IMR-90 (cell line): ENCODE measurements around the gene ADH6.

ENCODE experiments used
- CEBPB ChIP-seq: IDR thresholded peaks from 2 replicates; pipeline ENCODE4 v1.6.1; 2012; ENCODE audit warnings: low read depth, low read length, improper control_type of control experiment
- CTCF ChIP-seq: conservative IDR thresholded peaks from 2 replicates; pipeline ENCODE4 v1.5.1; 2012; ENCODE audit warnings: mild to moderate bottlenecking, low read depth, low read length, improper control_type of control experiment
- FOS ChIP-seq: fragments of 150-350 bp; IDR thresholded peaks from 2 replicates; pipeline ENCODE4 v1.6.1; 2016; ENCODE audit warnings: low read depth, low read length
- MAFK ChIP-seq: IDR thresholded peaks from 2 replicates; pipeline ENCODE4 v1.6.1; 2012; ENCODE audit warnings: low read depth, low read length, improper control_type of control experiment
- POLR2A ChIP-seq: IDR thresholded peaks from 2 replicates; pipeline ENCODE4 v1.6.1; 2012; ENCODE audit warnings: mild to moderate bottlenecking, low read depth, low read length
- RAD21 ChIP-seq: IDR thresholded peaks from 2 replicates; pipeline ENCODE4 v1.6.1; 2012; ENCODE audit warnings: low read length, improper control_type of control experiment
- RFX5 ChIP-seq: IDR thresholded peaks from 2 replicates; pipeline ENCODE4 v1.8.0; 2012; ENCODE audit warnings: low read depth, mild to moderate bottlenecking, low read length, moderate library complexity
- SMC3 ChIP-seq: fragments of 150-350 bp; IDR thresholded peaks from 2 replicates; pipeline ENCODE4 v1.6.1; 2016; ENCODE audit warnings: low read depth, mild to moderate bottlenecking, antibody characterized with exemption, low read length, moderate library complexity
- TF ChIP-seq, protein P1 (sequence below): fragments of 150-350 bp; IDR thresholded peaks from 2 replicates; pipeline ENCODE4 v1.6.1; 2017; ENCODE audit warnings: mild to moderate bottlenecking, antibody characterized with exemption, low read length, low read depth
- TF ChIP-seq, protein P2 (sequence below): fragments of 150-350 bp; IDR thresholded peaks from 2 replicates; pipeline ENCODE4 v1.6.1; 2016; ENCODE audit warnings: low read depth, mild to moderate bottlenecking, low read length, moderate library complexity, borderline replicate concordance

DNA sequence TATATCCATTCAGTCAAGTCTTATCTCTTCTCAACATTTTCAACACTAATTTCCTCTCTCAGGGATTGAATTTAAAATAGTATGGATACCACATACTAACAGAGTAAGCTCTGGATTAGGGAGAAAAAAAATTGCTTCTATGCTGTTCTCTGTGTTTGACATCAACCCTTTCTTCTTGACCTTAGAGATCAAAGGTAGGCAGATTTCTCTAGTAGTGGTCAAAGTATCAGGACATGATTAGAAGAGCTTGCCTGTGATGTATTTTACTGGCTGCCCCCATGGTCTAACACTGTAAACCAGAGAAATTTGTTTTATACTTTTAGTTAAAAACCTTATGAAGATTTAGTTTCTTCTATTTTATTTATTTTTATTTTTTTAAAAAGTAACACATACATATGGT, 8.3 kb downstream of the ADH6 start:
- TF ChIP-seq CTCF = no peak
- no peak for TF ChIP-seq RAD21
- TF ChIP-seq SMC3 = no peak
- no peak for TF ChIP-seq POLR2A
- no peak for TF ChIP-seq RFX5
- TF ChIP-seq CEBPB = no peak
- TF ChIP-seq, protein P1, sequence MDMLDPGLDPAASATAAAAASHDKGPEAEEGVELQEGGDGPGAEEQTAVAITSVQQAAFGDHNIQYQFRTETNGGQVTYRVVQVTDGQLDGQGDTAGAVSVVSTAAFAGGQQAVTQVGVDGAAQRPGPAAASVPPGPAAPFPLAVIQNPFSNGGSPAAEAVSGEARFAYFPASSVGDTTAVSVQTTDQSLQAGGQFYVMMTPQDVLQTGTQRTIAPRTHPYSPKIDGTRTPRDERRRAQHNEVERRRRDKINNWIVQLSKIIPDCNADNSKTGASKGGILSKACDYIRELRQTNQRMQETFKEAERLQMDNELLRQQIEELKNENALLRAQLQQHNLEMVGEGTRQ = no peak
- TF ChIP-seq FOS = no peak
- TF ChIP-seq MAFK = no peak
- TF ChIP-seq, protein P2, sequence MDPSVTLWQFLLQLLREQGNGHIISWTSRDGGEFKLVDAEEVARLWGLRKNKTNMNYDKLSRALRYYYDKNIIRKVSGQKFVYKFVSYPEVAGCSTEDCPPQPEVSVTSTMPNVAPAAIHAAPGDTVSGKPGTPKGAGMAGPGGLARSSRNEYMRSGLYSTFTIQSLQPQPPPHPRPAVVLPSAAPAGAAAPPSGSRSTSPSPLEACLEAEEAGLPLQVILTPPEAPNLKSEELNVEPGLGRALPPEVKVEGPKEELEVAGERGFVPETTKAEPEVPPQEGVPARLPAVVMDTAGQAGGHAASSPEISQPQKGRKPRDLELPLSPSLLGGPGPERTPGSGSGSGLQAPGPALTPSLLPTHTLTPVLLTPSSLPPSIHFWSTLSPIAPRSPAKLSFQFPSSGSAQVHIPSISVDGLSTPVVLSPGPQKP = no peak
